HepG2 (cell line): ENCODE measurements around the gene EIF1. TPM values are rescaled to one million over a fixed set of nuclear protein-coding genes. Genes with fewer than 3 reads are reported as not detected.

Source experiments
- ARNT2 ChIP-seq: sonication (generic); formaldehyde crosslinking; IDR thresholded peaks from 2 replicates; pipeline ENCODE4 v1.8.0; 2022; ENCODE audit warnings: mild to moderate bottlenecking, low read depth, missing genetic modification reagents, moderate library complexity
- FOXK1 ChIP-seq: sonication (generic); formaldehyde crosslinking; IDR thresholded peaks from 2 replicates; pipeline ENCODE4 v1.4.0; 2020; ENCODE audit warnings: low read depth, missing genetic modification reagents, borderline replicate concordance
- MIER3 ChIP-seq: IDR thresholded peaks from 2 replicates; pipeline ENCODE4 v1.6.1; 2016; ENCODE audit warnings: missing compliant biosample characterization, borderline replicate concordance
- PPARG ChIP-seq: conservative IDR thresholded peaks from 2 replicates; pipeline ENCODE4 v1.6.1; 2016; ENCODE audit warnings: missing biosample characterization, missing genetic modification reagents
- RFX3 ChIP-seq: IDR thresholded peaks from 2 replicates; pipeline ENCODE4 v1.6.1; 2016; ENCODE audit warnings: missing biosample characterization, missing genetic modification reagents
- ZFP36 ChIP-seq: fragments of 150-350 bp; IDR thresholded peaks from 2 replicates; pipeline ENCODE4 v1.6.1; 2018; ENCODE audit warnings: borderline replicate concordance, low read length, low read depth; ENCODE audit not compliant: partially characterized antibody
- ZNF558 ChIP-seq: sonication (generic); formaldehyde crosslinking; IDR thresholded peaks from 2 replicates; pipeline ENCODE4 v1.9.0; 2022; ENCODE audit warnings: mild to moderate bottlenecking, missing genetic modification reagents, borderline replicate concordance
- polyA plus RNA-seq, 8 experiments: library from polyadenylated mRNA; depleted of rRNA in 3 of 8; stranded (reverse) in 7 of 8; unstranded in 1 of 8; fragments of >200 nt; fragmentation: Illumina TruSeq in 4 of 8; extraction: Trizol in 4 of 8; gene quantifications; 2 replicates each; pipeline versions ENCODE4 v1.2.1 to v1.2.3, GENCODE V29; 2011 to 2016; ENCODE audit warnings: low read depth in 4 of 8, missing spikeins in 1 of 8, mixed read lengths in 1 of 8; ENCODE audit not compliant: insufficient read depth in 1 of 8
- total RNA-seq, 5 experiments: library from RNA; depleted of rRNA; stranded (reverse); fragments of >200 nt; fragmentation: Illumina TruSeq; extraction: Trizol; gene quantifications; 2 replicates each; pipeline ENCODE4 v1.2.3, GENCODE V29; 2016; ENCODE audit warnings: low read depth in 1 of 5
- TF ChIP-seq, protein P1 (sequence below): IDR thresholded peaks from 2 replicates; pipeline ENCODE4 v1.4.0; 2020; ENCODE audit warnings: mild to moderate bottlenecking, missing genetic modification reagents
- TF ChIP-seq, protein P2 (sequence below): sonication (generic); formaldehyde crosslinking; IDR thresholded peaks from 2 replicates; pipeline ENCODE4 v1.4.0; 2020; ENCODE audit warnings: missing genetic modification reagents, borderline replicate concordance
- TF ChIP-seq, protein P3 (sequence below): sonication (generic); formaldehyde crosslinking; IDR thresholded peaks from 2 replicates; pipeline ENCODE4 v1.5.1; 2020; ENCODE audit warnings: missing genetic modification reagents, mild to moderate bottlenecking, borderline replicate concordance
- TF ChIP-seq, protein P4 (sequence below): sonication (generic); formaldehyde crosslinking; IDR thresholded peaks from 2 replicates; pipeline ENCODE4 v1.4.0; 2020; ENCODE audit warnings: missing genetic modification reagents
- TF ChIP-seq, protein P5 (sequence below): sonication (generic); formaldehyde crosslinking; IDR thresholded peaks from 2 replicates; pipeline ENCODE4 v1.5.0; 2020; ENCODE audit warnings: missing genetic modification reagents

The EIF1 gene
- total and polyA plus RNA-seq, 2 of the 13 experiments (the other 11 are each of a cell fraction or from before 2014, with no cell fraction given) = 147 to 517 TPM

DNA sequence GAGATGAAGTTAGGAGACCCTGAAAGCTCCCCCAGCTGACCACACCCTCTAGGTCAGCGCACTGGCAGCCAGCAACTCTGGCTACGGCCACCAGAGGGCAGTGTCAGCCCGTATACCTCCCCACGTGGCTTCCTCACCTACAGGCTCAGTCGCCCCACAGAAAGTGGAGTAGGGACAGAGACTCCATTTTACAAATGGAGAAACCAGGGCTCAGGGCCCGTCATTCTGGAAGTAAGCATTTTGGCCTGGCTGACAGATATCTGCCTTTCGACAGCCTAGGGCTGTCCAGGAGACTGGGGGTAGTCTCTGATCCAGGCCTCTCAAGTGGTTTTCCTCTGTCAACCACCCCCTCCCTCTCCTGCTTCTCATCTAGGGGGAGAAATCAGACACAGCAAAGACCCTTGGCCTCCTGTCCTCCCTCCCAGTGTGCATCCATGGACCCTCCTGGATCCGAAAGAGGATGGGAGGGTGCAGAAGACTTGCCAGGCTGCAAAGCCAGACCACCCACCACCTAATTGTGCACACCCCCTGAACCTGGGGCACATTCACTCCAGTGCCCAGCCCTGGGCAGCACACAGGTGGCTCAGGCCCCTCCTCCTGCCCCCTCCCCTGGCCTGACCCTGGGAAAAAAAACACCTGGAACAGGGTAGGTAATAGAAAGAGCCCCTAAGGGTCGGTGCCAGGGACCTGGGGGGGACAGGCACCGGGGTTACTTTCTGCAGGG is 49.6 kb downstream of the EIF1 start (continued):
- no peak for TF ChIP-seq RFX3 (CRISPR knock-in tag)
- TF ChIP-seq, protein P1, sequence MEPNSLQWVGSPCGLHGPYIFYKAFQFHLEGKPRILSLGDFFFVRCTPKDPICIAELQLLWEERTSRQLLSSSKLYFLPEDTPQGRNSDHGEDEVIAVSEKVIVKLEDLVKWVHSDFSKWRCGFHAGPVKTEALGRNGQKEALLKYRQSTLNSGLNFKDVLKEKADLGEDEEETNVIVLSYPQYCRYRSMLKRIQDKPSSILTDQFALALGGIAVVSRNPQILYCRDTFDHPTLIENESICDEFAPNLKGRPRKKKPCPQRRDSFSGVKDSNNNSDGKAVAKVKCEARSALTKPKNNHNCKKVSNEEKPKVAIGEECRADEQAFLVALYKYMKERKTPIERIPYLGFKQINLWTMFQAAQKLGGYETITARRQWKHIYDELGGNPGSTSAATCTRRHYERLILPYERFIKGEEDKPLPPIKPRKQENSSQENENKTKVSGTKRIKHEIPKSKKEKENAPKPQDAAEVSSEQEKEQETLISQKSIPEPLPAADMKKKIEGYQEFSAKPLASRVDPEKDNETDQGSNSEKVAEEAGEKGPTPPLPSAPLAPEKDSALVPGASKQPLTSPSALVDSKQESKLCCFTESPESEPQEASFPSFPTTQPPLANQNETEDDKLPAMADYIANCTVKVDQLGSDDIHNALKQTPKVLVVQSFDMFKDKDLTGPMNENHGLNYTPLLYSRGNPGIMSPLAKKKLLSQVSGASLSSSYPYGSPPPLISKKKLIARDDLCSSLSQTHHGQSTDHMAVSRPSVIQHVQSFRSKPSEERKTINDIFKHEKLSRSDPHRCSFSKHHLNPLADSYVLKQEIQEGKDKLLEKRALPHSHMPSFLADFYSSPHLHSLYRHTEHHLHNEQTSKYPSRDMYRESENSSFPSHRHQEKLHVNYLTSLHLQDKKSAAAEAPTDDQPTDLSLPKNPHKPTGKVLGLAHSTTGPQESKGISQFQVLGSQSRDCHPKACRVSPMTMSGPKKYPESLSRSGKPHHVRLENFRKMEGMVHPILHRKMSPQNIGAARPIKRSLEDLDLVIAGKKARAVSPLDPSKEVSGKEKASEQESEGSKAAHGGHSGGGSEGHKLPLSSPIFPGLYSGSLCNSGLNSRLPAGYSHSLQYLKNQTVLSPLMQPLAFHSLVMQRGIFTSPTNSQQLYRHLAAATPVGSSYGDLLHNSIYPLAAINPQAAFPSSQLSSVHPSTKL (CRISPR knock-in tag) = peak; percentile 52
- TF ChIP-seq, protein P2, sequence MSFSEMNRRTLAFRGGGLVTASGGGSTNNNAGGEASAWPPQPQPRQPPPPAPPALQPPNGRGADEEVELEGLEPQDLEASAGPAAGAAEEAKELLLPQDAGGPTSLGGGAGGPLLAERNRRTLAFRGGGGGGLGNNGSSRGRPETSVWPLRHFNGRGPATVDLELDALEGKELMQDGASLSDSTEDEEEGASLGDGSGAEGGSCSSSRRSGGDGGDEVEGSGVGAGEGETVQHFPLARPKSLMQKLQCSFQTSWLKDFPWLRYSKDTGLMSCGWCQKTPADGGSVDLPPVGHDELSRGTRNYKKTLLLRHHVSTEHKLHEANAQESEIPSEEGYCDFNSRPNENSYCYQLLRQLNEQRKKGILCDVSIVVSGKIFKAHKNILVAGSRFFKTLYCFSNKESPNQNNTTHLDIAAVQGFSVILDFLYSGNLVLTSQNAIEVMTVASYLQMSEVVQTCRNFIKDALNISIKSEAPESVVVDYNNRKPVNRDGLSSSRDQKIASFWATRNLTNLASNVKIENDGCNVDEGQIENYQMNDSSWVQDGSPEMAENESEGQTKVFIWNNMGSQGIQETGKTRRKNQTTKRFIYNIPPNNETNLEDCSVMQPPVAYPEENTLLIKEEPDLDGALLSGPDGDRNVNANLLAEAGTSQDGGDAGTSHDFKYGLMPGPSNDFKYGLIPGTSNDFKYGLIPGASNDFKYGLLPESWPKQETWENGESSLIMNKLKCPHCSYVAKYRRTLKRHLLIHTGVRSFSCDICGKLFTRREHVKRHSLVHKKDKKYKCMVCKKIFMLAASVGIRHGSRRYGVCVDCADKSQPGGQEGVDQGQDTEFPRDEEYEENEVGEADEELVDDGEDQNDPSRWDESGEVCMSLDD (CRISPR knock-in tag) = no peak
- TF ChIP-seq, protein P3, sequence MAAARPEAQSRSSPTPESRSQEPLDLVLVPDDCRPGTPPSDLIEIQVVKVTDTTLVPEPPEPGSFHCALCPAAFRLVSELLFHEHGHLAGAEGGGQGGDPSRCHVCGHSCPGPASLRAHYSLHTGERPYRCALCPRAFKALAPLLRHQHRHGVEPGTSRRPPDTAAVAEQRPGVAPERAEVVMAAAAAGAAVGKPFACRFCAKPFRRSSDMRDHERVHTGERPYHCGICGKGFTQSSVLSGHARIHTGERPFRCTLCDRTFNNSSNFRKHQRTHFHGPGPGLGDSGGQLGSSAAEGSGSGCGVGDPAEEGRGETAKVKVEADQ (CRISPR knock-in tag) = peak; percentile 88; the same call in 1 of the 2 replicates
- peak; percentile 41; the same call in 1 of the 2 replicates for TF ChIP-seq FOXK1 (CRISPR knock-in tag)
- TF ChIP-seq, protein P4, sequence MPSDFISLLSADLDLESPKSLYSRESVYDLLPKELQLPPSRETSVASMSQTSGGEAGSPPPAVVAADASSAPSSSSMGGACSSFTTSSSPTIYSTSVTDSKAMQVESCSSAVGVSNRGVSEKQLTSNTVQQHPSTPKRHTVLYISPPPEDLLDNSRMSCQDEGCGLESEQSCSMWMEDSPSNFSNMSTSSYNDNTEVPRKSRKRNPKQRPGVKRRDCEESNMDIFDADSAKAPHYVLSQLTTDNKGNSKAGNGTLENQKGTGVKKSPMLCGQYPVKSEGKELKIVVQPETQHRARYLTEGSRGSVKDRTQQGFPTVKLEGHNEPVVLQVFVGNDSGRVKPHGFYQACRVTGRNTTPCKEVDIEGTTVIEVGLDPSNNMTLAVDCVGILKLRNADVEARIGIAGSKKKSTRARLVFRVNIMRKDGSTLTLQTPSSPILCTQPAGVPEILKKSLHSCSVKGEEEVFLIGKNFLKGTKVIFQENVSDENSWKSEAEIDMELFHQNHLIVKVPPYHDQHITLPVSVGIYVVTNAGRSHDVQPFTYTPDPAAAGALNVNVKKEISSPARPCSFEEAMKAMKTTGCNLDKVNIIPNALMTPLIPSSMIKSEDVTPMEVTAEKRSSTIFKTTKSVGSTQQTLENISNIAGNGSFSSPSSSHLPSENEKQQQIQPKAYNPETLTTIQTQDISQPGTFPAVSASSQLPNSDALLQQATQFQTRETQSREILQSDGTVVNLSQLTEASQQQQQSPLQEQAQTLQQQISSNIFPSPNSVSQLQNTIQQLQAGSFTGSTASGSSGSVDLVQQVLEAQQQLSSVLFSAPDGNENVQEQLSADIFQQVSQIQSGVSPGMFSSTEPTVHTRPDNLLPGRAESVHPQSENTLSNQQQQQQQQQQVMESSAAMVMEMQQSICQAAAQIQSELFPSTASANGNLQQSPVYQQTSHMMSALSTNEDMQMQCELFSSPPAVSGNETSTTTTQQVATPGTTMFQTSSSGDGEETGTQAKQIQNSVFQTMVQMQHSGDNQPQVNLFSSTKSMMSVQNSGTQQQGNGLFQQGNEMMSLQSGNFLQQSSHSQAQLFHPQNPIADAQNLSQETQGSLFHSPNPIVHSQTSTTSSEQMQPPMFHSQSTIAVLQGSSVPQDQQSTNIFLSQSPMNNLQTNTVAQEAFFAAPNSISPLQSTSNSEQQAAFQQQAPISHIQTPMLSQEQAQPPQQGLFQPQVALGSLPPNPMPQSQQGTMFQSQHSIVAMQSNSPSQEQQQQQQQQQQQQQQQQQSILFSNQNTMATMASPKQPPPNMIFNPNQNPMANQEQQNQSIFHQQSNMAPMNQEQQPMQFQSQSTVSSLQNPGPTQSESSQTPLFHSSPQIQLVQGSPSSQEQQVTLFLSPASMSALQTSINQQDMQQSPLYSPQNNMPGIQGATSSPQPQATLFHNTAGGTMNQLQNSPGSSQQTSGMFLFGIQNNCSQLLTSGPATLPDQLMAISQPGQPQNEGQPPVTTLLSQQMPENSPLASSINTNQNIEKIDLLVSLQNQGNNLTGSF (CRISPR knock-in tag) = no peak
- no peak for TF ChIP-seq MIER3 (CRISPR knock-in tag)
- TF ChIP-seq PPARG (CRISPR knock-in tag) = peak; percentile 68; the same call in 1 of the 2 replicates
- TF ChIP-seq ZFP36 = no peak
- TF ChIP-seq ARNT2 (CRISPR knock-in tag) = no peak
- TF ChIP-seq, protein P5, sequence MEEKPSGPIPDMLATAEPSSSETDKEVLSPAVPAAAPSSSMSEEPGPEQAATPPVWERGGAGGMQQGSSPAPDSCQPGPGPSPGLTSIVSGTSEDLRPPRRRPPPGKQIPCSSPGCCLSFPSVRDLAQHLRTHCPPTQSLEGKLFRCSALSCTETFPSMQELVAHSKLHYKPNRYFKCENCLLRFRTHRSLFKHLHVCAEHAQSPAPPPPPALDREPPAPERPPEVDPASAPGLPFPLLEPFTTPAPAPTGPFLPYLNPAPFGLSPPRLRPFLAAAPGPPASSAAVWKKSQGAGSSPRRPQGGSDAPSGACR (CRISPR knock-in tag) = no peak
- 0 out of 2 replicates have a peak, but pooled peaks have one; percentile 37 for TF ChIP-seq ZNF558 (CRISPR knock-in tag)
